Uterus (tissue), 2 donors: Measurements from ENCODE around the gene SLC38A1.
"Not testable (repeated sequence)": the region's sequence is repeated elsewhere in the genome, so short reads cannot be mapped to it uniquely, and the experiment has no call there.

Experiments used
- POLR2A ChIP-seq, 2 donors: fragments of 450-650 bp; IDR thresholded peaks; one replicate each; pipeline ENCODE4 v1.6.1; 2016; ENCODE audit warnings: antibody characterized with exemption in 2 of 2, mild to moderate bottlenecking in 1 of 2, moderate library complexity in 1 of 2
- TF ChIP-seq, protein P1 (sequence below), 4 experiments: fragments of 200-600 bp in 2 of 4; fragments of 450-650 bp in 2 of 4; sonication (generic) in 2 of 4; IDR thresholded peaks; one replicate each; pipeline ENCODE4 v1.5.1; 2016 to 2019; ENCODE audit warnings: antibody characterized with exemption in 4 of 4, mild to moderate bottlenecking in 2 of 4, moderate library complexity in 1 of 4

DNA sequence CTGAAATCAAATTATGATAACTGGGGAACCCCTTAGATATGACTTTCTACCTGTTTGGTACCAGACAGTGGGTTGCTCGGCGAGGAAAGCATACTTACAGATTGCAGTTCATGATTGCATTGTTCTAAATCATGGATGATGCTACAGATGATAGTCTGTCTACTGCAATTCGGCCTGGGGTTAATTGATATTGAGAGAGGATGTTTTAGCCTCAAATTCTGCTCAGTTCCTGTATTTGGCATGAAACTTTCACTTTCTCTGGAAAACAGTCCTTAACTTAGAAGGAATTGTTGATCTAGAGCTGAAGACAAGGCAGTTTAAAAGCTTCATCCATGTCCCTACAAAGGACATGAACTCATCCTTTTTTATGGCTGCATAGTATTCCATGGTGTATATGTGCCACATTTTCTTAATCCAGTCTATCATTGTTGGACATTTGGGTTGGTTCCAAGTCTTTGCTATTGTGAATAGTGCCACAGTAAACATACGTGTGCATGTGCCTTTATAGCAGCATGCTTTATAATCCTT, 106.2 kb downstream of the SLC38A1 start:
- TF ChIP-seq, protein P1, sequence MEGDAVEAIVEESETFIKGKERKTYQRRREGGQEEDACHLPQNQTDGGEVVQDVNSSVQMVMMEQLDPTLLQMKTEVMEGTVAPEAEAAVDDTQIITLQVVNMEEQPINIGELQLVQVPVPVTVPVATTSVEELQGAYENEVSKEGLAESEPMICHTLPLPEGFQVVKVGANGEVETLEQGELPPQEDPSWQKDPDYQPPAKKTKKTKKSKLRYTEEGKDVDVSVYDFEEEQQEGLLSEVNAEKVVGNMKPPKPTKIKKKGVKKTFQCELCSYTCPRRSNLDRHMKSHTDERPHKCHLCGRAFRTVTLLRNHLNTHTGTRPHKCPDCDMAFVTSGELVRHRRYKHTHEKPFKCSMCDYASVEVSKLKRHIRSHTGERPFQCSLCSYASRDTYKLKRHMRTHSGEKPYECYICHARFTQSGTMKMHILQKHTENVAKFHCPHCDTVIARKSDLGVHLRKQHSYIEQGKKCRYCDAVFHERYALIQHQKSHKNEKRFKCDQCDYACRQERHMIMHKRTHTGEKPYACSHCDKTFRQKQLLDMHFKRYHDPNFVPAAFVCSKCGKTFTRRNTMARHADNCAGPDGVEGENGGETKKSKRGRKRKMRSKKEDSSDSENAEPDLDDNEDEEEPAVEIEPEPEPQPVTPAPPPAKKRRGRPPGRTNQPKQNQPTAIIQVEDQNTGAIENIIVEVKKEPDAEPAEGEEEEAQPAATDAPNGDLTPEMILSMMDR (IDR thresholded peaks at IDR 0.05): not testable (repeated sequence)
- not testable (repeated sequence) for TF ChIP-seq POLR2A (IDR thresholded peaks at IDR 0.05)
